Peyer's patch (tissue), 4 donors: ENCODE results near the gene FRMD8. TPM values are rescaled to one million over a fixed set of nuclear protein-coding genes. Genes with fewer than 3 reads are reported as not detected.

Experiments
- DNase-seq, 3 donors: peaks; one replicate each; pipeline ENCODE4 v3.0.0-alpha.2; 2017 to 2019
- H3K27ac ChIP-seq, 4 donors: fragments of 200-600 bp; sonication (generic); one replicate each; pipeline ENCODE4 v1.5.1; 2016 to 2019
- H3K27me3 ChIP-seq, 2 donors: fragments of 200-600 bp; sonication (generic); one replicate each; pipeline ENCODE4 v1.5.1; 2019
- H3K36me3 ChIP-seq, 3 donors: fragments of 200-600 bp; sonication (generic); one replicate each; pipeline ENCODE4 v1.5.1; 2016 to 2019
- H3K4me1 ChIP-seq, 4 donors: fragments of 200-600 bp; sonication (generic); one replicate each; pipeline ENCODE4 v1.5.1; 2016 to 2019
- H3K4me3 ChIP-seq, 4 donors: fragments of 200-600 bp; sonication (generic); 1 replicate in 3 of 4; 2 replicates in 1 of 4; pipeline ENCODE4 v1.5.1; 2016 to 2019; ENCODE audit warnings: mild to moderate bottlenecking in 1 of 4
- H3K9me3 ChIP-seq, 4 donors: fragments of 200-600 bp; sonication (generic); one replicate each; pipeline ENCODE4 v1.5.1; 2016 to 2019; ENCODE audit warnings: mild to moderate bottlenecking in 1 of 4
- POLR2A ChIP-seq, 2 donors: fragments of 450-650 bp; IDR thresholded peaks; one replicate each; pipeline ENCODE4 v1.5.1; 2017; ENCODE audit warnings: antibody characterized with exemption in 2 of 2, mild to moderate bottlenecking in 2 of 2, moderate library complexity in 2 of 2
- total RNA-seq, 4 donors: library from RNA; depleted of rRNA; stranded (reverse); fragments of >200 nt; gene quantifications; one replicate each; pipeline ENCODE4 v1.1.0, GENCODE V29; 2016
- TF ChIP-seq, protein P1 (sequence below), 6 experiments: fragments of 450-650 bp in 4 of 6; fragments of 200-600 bp in 2 of 6; sonication (generic) in 1 of 6; IDR thresholded peaks; one replicate each; pipeline ENCODE4 v1.5.1; 2017 to 2019; ENCODE audit warnings: antibody characterized with exemption in 6 of 6, mild to moderate bottlenecking in 3 of 6, moderate library complexity in 1 of 6

FRMD8 gene
- total RNA-seq, 4 donors from 2014 or later: 51.2 to 115 (median 102) TPM

DNA sequence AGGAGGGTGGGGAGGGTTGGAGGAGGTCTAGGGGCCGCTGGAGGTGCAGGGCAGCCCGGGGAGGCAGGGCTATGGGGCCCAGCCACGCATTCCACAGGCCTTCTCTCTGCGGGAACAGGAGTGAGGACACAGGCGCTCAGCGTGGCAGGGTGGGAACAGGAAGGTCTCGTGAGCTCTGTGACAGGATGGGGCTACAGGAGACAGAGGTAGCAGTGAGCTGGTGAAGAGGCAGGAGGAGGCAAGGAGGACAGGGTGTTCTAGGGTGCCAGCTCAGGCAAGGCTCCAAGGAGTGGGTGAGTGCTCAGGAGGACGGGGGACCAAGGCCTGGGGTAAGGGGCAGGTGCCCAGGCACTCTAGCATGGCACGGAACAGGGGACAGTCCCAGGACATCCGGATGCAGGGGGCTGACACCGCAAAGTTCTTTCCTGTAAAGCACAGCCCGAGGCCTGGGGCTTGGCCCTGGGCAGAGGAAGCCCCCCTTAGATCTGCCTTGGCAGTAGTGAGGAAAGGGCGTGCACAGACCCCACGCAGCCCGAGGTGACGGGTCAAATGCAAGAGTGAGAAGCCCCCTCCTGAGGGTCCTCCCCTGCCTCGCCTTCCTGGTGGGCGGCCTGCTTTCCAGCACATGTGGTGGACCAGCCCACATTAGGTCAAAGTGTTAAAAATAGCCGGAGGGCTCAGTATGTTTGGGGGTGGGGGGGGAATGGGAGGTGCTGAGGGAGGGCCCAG, 31.4 kb downstream of the FRMD8 start:
- H3K9me3 ChIP-seq: no peaks in the 10 kb centered on the region
- peak overlapping the region; percentile 28 to 66 (median 59) for H3K4me3 ChIP-seq
- H3K4me1 ChIP-seq: peaks cover 7 to 49% (median 35%) of the 10 kb centered on the region in 4 donors
- TF ChIP-seq, protein P1, sequence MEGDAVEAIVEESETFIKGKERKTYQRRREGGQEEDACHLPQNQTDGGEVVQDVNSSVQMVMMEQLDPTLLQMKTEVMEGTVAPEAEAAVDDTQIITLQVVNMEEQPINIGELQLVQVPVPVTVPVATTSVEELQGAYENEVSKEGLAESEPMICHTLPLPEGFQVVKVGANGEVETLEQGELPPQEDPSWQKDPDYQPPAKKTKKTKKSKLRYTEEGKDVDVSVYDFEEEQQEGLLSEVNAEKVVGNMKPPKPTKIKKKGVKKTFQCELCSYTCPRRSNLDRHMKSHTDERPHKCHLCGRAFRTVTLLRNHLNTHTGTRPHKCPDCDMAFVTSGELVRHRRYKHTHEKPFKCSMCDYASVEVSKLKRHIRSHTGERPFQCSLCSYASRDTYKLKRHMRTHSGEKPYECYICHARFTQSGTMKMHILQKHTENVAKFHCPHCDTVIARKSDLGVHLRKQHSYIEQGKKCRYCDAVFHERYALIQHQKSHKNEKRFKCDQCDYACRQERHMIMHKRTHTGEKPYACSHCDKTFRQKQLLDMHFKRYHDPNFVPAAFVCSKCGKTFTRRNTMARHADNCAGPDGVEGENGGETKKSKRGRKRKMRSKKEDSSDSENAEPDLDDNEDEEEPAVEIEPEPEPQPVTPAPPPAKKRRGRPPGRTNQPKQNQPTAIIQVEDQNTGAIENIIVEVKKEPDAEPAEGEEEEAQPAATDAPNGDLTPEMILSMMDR (IDR thresholded peaks at IDR 0.05): no peak
- peak in 1 of 2 donors; percentile 22 for TF ChIP-seq POLR2A (IDR thresholded peaks at IDR 0.05)
- no peaks in the 10 kb centered on the region for H3K27me3 ChIP-seq
- peak overlapping the region; percentile 97 to 100 (median 98) for H3K27ac ChIP-seq
- peaks cover 0 to 7% (median 0%) of the 10 kb centered on the region in 3 donors for H3K36me3 ChIP-seq
- peak; percentile 62 to 88 (median 80) for DNase-seq

DNA sequence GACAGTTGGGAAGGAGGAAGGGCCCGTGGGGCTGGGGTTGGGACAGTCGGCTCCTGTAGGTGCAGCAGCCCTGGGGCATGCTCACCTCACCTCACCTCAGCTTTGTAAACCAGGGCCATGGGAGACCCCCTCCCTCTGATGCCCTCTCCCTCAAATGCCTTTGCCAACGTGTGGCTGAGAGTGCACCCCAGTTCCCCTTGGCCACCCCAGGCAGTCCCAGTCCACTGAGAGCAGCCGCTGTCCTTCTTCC, 31.9 kb downstream of the FRMD8 start:
- TF ChIP-seq, protein P1 (IDR thresholded peaks at IDR 0.05): no peak
- TF ChIP-seq POLR2A (IDR thresholded peaks at IDR 0.05): peak in 1 of 2 donors; percentile 72
- Histone ChIP-seq H3K36me3 (peaks cover 0 to 4% (median 0%) of the 10 kb centered on the region in 3 donors), H3K27ac (peak overlapping the region; percentile 97 to 100 (median 98)), H3K9me3 (no peaks in the 10 kb centered on the region), H3K4me1 (peaks cover 7 to 49% (median 35%) of the 10 kb centered on the region in 4 donors), H3K4me3 (peak overlapping the region; percentile 3 to 66 (median 59)), H3K27me3 (no peaks in the 10 kb centered on the region)
- peak in 1 of 3 donors; percentile 55 for DNase-seq

DNA sequence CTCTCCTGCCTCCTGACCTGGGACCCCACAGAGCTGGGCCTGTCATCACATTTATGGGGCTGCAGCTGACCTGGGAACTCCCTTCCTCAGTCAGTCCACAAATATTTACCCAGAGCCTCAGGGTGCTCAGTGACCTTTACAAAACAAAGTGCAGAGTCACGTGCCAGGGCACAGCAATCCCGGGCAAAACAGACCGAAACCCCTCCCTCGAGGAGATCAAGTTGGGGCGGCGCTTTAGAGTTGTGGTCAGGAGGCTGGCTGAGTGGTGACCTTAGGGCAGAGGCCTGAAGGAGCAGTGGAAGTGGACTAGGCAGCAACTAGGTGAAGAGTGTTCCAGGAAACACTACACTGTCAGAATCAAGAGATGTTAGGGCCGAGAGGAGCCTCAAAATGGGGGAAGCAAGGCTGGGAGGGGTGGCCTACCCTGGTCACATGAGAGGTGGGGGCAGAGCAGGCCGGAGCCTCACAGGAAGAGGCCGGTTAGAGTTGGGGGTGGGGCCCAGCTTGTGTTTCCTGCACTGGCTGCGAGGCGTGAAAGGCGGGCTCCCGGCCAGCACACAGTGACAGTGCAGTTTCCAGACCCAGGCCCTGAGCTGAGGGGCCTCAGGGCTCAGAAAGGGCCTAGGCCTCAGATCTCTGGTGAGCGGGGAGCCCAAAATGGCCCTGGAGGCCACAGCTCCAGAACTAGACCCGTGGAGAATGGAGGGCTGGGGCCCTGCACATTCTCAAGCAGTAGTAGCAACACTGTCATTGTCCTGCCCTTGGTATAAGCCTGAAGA, 32.4 kb downstream of the FRMD8 start:
- peak in 1 of 2 donors; percentile 89 for TF ChIP-seq POLR2A (IDR thresholded peaks at IDR 0.05)
- TF ChIP-seq, protein P1 (IDR thresholded peaks at IDR 0.05): no peak
- DNase-seq: peak; percentile 96 to 98 (median 98)

DNA sequence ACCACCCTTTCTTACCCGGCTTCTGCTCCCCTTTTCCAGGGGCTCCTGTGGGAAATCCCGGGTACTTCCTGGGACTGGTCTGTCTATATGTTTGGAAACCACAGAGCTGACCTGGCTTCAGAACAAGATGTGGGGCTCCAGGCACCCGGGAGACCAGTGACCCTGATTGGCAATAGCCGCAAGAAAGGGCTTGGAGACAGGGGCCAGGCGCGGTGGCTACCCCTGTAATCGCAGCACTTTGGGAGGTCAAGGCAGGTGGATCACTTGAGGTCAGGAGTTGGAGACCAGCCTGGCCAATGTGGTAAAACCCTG, 33.0 kb downstream of the FRMD8 start:
- H3K4me1 ChIP-seq: peaks cover 7 to 49% (median 35%) of the 10 kb centered on the region in 4 donors
- peak in 1 of 3 donors; percentile 53 for DNase-seq
- H3K4me3 ChIP-seq: peak overlapping the region; percentile 26 to 66 (median 59)

More for the DNA sequence above, 32.4 kb downstream of the FRMD8 start:
- no peaks in the 10 kb centered on the region for H3K27me3 ChIP-seq
- no peaks in the 10 kb centered on the region for H3K9me3 ChIP-seq
- peak overlapping the region; percentile 97 to 100 (median 98) for H3K27ac ChIP-seq
- peaks cover 0 to 4% (median 0%) of the 10 kb centered on the region in 3 donors for H3K36me3 ChIP-seq
- H3K4me3 ChIP-seq: peak overlapping the region; percentile 26 to 66 (median 59)
- H3K4me1 ChIP-seq: peaks cover 7 to 49% (median 35%) of the 10 kb centered on the region in 4 donors

DNA sequence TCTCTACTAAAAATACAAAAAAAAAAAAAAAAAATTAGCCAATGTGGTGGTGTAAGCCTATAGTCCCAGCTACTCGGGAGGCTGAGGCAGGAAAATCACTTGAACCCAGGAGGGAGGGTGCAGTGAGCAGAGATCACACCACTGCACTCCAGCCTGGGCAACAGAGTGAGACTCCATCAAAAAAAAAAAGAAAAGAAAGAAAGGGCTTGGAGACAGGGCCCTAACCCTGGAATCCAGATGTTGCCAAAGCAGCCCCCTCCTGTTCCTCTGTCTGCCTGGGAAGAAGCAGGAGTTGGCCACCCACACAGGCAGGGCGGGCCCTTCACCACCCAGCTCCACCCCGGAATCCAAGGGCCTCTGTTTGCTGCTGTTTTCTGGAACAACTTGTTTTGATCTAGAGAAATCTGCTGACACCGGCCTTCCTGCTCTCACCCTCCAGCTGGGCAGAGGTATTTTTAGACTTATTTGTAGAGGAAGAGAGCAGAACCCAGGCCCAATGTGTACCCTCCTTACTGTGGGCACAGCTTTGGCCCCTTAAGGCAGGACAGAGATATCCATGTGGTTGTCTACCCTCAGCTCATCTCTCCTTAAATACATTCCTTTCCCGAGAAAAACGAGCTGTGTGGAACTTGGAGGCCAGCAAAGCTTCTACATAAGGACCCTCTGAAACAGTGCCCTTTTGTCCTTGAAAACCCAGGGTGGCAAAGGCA, 33.5 kb downstream of the FRMD8 start:
- peaks cover 0 to 13% (median 0%) of the 10 kb centered on the region in 3 donors for H3K36me3 ChIP-seq
- H3K4me1 ChIP-seq: peaks cover 7 to 49% (median 35%) of the 10 kb centered on the region in 4 donors
- DNase-seq: peak; percentile 91 to 97 (median 93)
- no peaks in the 10 kb centered on the region for H3K27me3 ChIP-seq
- TF ChIP-seq, protein P1 (IDR thresholded peaks at IDR 0.05): no peak
- TF ChIP-seq POLR2A (IDR thresholded peaks at IDR 0.05): peak in 1 of 2 donors; percentile 95
- H3K4me3 ChIP-seq: peak overlapping the region; percentile 6 to 66 (median 59)
- H3K27ac ChIP-seq: peak overlapping the region; percentile 97 to 100 (median 98)
- no peaks in the 10 kb centered on the region for H3K9me3 ChIP-seq

More for the DNA sequence above, 33.0 kb downstream of the FRMD8 start:
- no peaks in the 10 kb centered on the region for H3K27me3 ChIP-seq
- H3K36me3 ChIP-seq: peaks cover 0 to 9% (median 0%) of the 10 kb centered on the region in 3 donors
- peak overlapping the region; percentile 97 to 100 (median 98) for H3K27ac ChIP-seq
- no peaks in the 10 kb centered on the region for H3K9me3 ChIP-seq
- TF ChIP-seq, protein P1 (IDR thresholded peaks at IDR 0.05): peak in 1 of 6 experiments; percentile 7
- no peak for TF ChIP-seq POLR2A (IDR thresholded peaks at IDR 0.05)
